Measurements from ENCODE around the gene NCOA4.
"Not testable (repeated sequence)": the region's sequence is repeated elsewhere in the genome, so short reads cannot be mapped to it uniquely, and the experiment has no call there.

GRCh38 chr10:45957928-45958327 is 72.5 kb downstream of the NCOA4 start:
- not testable (repeated sequence) for TF ChIP-seq CTCF (IDR thresholded peaks at IDR 0.05 in 2 of 3, conservative IDR thresholded peaks at IDR 0.05 in 1 of 3; ENCODE audit: borderline replicate concordance in 1 of 3, insufficient read depth in 1 of 3, low read depth in 2 of 3, low read length in 2 of 3); POLR2A (IDR thresholded peaks at IDR 0.05; ENCODE audit: borderline replicate concordance, extremely low read depth, insufficient read depth, insufficient read length); CEBPB (IDR thresholded peaks at IDR 0.05; ENCODE audit: low read depth); REST (IDR thresholded peaks at IDR 0.05; ENCODE audit: low read depth); ZNF274 (IDR thresholded peaks at IDR 0.05; ENCODE audit: low read depth, low read length); SIN3A (IDR thresholded peaks at IDR 0.05; ENCODE audit: low read depth); EZH2 (IDR thresholded peaks at IDR 0.05); YY1 (IDR thresholded peaks at IDR 0.05; ENCODE audit: extremely low read depth, insufficient replicate concordance, low read depth, low read length); SRF (IDR thresholded peaks at IDR 0.05; ENCODE audit: low read depth); FOSL1 (IDR thresholded peaks at IDR 0.05; ENCODE audit: low read depth)

Data from HCT116 (cell line).